GM23338 (cell line): ENCODE measurements around the gene TANGO2.

Experiments
- EZH2 ChIP-seq: fragments of 200-600 bp; sonication (generic); IDR thresholded peaks from one replicate; pipeline ENCODE4 v1.8.0; 2017; ENCODE audit warnings: antibody characterized with exemption, mild to moderate bottlenecking, low read depth; ENCODE audit not compliant: unreplicated experiment
- EZH2phosphoT487 ChIP-seq: fragments of 200-600 bp; sonication (generic); IDR thresholded peaks from one replicate; pipeline ENCODE4 v1.8.1; 2018; ENCODE audit warnings: antibody characterized with exemption; ENCODE audit not compliant: unreplicated experiment
- JUNB ChIP-seq: IDR thresholded peaks from one replicate; pipeline ENCODE4 v1.6.1; 2016; ENCODE audit warnings: antibody characterized with exemption; ENCODE audit not compliant: unreplicated experiment
- NANOG ChIP-seq: IDR thresholded peaks from 2 replicates; pipeline ENCODE4 v1.6.1; 2016; ENCODE audit warnings: antibody characterized with exemption, borderline replicate concordance
- POLR2AphosphoS5 ChIP-seq: IDR thresholded peaks from 2 replicates; pipeline ENCODE4 v1.6.1; 2016; ENCODE audit warnings: antibody characterized with exemption, low read depth
- ZNF114 ChIP-seq: fragments of 250-450 bp; sonication (Bioruptor Pico); IDR thresholded peaks from 2 replicates; pipeline ENCODE4 v1.5.0; 2020; ENCODE audit warnings: mild to moderate bottlenecking, moderate library complexity
- ZNF331 ChIP-seq: fragments of 250-450 bp; sonication (Bioruptor Pico); IDR thresholded peaks from 2 replicates; pipeline ENCODE4 v1.5.0; 2020; ENCODE audit warnings: low read depth, mild to moderate bottlenecking, moderate library complexity
- TF ChIP-seq, protein P1 (sequence below), 2 experiments: fragments of 200-600 bp in 1 of 2; sonication (generic) in 1 of 2; conservative IDR thresholded peaks; 2 replicates each; pipeline versions ENCODE4 v1.5.1 to v1.6.1; 2016 to 2017; ENCODE audit warnings: antibody characterized with exemption in 2 of 2, low read depth in 2 of 2, mild to moderate bottlenecking in 2 of 2, moderate library complexity in 1 of 2
- TF ChIP-seq, protein P2 (sequence below): IDR thresholded peaks from one replicate; pipeline ENCODE4 v1.6.1; 2018; ENCODE audit warnings: antibody characterized with exemption; ENCODE audit not compliant: unreplicated experiment
- TF ChIP-seq, protein P3 (sequence below): IDR thresholded peaks from 2 replicates; pipeline ENCODE4 v1.6.1; 2016; ENCODE audit warnings: antibody characterized with exemption

DNA sequence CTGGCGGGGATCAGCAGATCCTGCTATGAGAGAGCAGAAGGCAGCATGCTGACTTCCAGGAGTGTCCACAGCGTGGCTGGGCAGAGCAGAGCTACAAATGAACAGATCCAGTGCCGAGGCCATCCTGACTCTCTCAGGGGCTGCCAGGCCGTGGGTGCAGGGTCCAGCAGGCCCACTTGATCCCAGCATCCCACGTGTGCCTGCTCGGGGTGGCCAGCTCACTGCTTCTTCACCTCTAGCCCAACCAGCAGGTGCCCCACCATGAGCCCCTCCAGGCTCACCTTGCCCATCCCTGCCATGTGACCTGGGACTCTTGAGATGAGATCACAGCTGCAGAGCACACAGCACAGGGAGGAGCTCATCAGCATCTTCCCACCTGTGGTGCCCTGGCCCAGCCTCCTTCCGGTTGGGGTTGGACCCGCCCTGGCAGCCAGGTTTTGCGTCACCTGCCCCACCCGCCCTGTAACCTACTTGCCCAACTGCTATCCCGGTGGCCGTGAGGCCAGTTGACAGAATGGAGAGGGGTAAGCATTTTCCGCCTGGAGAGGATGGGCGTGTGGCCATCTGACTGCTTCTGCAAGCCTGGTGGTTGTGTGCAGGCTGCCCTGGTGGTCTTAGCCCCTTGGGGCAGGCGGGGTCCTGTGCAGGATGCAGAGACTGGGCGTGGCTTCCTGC is 11.0 kb downstream of the TANGO2 start:
- TF ChIP-seq, protein P1, sequence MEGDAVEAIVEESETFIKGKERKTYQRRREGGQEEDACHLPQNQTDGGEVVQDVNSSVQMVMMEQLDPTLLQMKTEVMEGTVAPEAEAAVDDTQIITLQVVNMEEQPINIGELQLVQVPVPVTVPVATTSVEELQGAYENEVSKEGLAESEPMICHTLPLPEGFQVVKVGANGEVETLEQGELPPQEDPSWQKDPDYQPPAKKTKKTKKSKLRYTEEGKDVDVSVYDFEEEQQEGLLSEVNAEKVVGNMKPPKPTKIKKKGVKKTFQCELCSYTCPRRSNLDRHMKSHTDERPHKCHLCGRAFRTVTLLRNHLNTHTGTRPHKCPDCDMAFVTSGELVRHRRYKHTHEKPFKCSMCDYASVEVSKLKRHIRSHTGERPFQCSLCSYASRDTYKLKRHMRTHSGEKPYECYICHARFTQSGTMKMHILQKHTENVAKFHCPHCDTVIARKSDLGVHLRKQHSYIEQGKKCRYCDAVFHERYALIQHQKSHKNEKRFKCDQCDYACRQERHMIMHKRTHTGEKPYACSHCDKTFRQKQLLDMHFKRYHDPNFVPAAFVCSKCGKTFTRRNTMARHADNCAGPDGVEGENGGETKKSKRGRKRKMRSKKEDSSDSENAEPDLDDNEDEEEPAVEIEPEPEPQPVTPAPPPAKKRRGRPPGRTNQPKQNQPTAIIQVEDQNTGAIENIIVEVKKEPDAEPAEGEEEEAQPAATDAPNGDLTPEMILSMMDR (conservative IDR thresholded peaks at IDR 0.05; ENCODE audit: low read depth in 2 of 2) = no peak
- TF ChIP-seq, protein P2, sequence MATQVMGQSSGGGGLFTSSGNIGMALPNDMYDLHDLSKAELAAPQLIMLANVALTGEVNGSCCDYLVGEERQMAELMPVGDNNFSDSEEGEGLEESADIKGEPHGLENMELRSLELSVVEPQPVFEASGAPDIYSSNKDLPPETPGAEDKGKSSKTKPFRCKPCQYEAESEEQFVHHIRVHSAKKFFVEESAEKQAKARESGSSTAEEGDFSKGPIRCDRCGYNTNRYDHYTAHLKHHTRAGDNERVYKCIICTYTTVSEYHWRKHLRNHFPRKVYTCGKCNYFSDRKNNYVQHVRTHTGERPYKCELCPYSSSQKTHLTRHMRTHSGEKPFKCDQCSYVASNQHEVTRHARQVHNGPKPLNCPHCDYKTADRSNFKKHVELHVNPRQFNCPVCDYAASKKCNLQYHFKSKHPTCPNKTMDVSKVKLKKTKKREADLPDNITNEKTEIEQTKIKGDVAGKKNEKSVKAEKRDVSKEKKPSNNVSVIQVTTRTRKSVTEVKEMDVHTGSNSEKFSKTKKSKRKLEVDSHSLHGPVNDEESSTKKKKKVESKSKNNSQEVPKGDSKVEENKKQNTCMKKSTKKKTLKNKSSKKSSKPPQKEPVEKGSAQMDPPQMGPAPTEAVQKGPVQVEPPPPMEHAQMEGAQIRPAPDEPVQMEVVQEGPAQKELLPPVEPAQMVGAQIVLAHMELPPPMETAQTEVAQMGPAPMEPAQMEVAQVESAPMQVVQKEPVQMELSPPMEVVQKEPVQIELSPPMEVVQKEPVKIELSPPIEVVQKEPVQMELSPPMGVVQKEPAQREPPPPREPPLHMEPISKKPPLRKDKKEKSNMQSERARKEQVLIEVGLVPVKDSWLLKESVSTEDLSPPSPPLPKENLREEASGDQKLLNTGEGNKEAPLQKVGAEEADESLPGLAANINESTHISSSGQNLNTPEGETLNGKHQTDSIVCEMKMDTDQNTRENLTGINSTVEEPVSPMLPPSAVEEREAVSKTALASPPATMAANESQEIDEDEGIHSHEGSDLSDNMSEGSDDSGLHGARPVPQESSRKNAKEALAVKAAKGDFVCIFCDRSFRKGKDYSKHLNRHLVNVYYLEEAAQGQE = no peak
- TF ChIP-seq NANOG (no peak), POLR2AphosphoS5 (no peak), EZH2 (no peak), ZNF331 (no peak), EZH2phosphoT487 (no peak), ZNF114 (CRISPR knock-in tag) (no peak), JUNB (no peak)
- TF ChIP-seq, protein P3, sequence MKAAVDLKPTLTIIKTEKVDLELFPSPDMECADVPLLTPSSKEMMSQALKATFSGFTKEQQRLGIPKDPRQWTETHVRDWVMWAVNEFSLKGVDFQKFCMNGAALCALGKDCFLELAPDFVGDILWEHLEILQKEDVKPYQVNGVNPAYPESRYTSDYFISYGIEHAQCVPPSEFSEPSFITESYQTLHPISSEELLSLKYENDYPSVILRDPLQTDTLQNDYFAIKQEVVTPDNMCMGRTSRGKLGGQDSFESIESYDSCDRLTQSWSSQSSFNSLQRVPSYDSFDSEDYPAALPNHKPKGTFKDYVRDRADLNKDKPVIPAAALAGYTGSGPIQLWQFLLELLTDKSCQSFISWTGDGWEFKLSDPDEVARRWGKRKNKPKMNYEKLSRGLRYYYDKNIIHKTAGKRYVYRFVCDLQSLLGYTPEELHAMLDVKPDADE = no peak
